GM12878 (cell line): ENCODE data around the gene PDZD2. TPM values are rescaled to one million over a fixed set of nuclear protein-coding genes. Genes with fewer than 3 reads are reported as not detected.

Experiments used
- ATAC-seq: fragments of 200-7000 bp; cut with Tn5 transposase; 3 replicates; pipeline ENCODE4 v1.9.1; 2020; ENCODE audit warnings: mild to moderate bottlenecking, moderate library complexity
- BruUV-seq: library from RNA; stranded (reverse); fragments of 400-500 nt; replicated peaks from 2 replicates; lab custom pipeline; 2021; lab: Mats Ljungman, UMichigan
- CTCF ChIA-PET: fragments of 300-600 bp; sonication (Branson Sonifier 250); formaldehyde crosslinking; extraction: SDS; loops from one replicate; lab custom pipeline; 2021; ENCODE audit warnings: inconsistent platforms; lab: Yijun Ruan, JAX
- POLR2A ChIA-PET: fragments of 350-600 bp; formaldehyde crosslinking; extraction: SDS; loops from one replicate; lab custom pipeline; 2021; ENCODE audit warnings: inconsistent platforms; lab: Charles Lee
- RAD21 ChIA-PET: fragments of 300-600 bp; sonication (Branson Sonifier 250); formaldehyde crosslinking; loops from one replicate; lab custom pipeline; 2023; ENCODE audit warnings: antibody characterized with exemption; ENCODE audit not compliant: unreplicated experiment; lab: Charles Lee
- SMC1A ChIA-PET: fragments of 300-600 bp; sonication (Branson Sonifier 250); formaldehyde crosslinking; loops from one replicate; lab custom pipeline; 2023; ENCODE audit not compliant: unreplicated experiment, uncharacterized antibody; lab: Charles Lee
- DNase-seq: peaks from one replicate; pipeline ENCODE4 v3.0.0-alpha.2; 2011; ENCODE audit warnings: low read depth, low spot score
- FAIRE-seq: peaks from 3 replicates; lab custom pipeline; 2011; peaks lifted over from hg19 to GRCh38; lab: Jason Lieb, UNC
- H2AFZ ChIP-seq: 2 replicates; pipeline ENCODE4 v1.6.0; 2011; ENCODE audit warnings: low read depth, low read length, control low read depth; ENCODE audit not compliant: control insufficient read depth
- H3K27ac ChIP-seq: 2 replicates; pipeline ENCODE4 v1.5.1; 2011; ENCODE audit warnings: control low read depth; ENCODE audit not compliant: control insufficient read depth, insufficient read depth
- H3K27me3 ChIP-seq, 2 experiments: replicated peaks in 1 of 2; 2 replicates each; pipeline versions ENCODE4 v1.6.0 to v1.6.1; 2011; ENCODE audit warnings: low read length in 1 of 2; ENCODE audit not compliant: control insufficient read depth in 2 of 2, insufficient read depth in 2 of 2
- H3K36me3 ChIP-seq, 2 experiments: 2 replicates each; pipeline ENCODE4 v1.5.1; 2011; ENCODE audit warnings: low read length in 1 of 2; ENCODE audit not compliant: control insufficient read depth in 2 of 2, insufficient read depth in 2 of 2
- H3K4me1 ChIP-seq: 2 replicates; pipeline ENCODE4 v1.6.1; 2011; ENCODE audit warnings: mild to moderate bottlenecking, low read length, moderate library complexity, mixed read lengths; ENCODE audit not compliant: control insufficient read depth, insufficient read depth
- H3K4me2 ChIP-seq: 2 replicates; pipeline ENCODE4 v1.6.0; 2011; ENCODE audit warnings: control low read depth; ENCODE audit not compliant: control insufficient read depth, insufficient read depth
- H3K4me3 ChIP-seq: fragments of 200-600 bp; sonication (generic); 2 replicates; pipeline ENCODE4 v1.5.1; 2016
- H3K79me2 ChIP-seq: 2 replicates; pipeline ENCODE4 v1.6.0; 2011; ENCODE audit warnings: low read length; ENCODE audit not compliant: control insufficient read depth, insufficient read depth
- H3K9ac ChIP-seq: 2 replicates; pipeline ENCODE4 v1.8.0; 2011; ENCODE audit warnings: low read length, control low read depth, mixed read lengths; ENCODE audit not compliant: control insufficient read depth, insufficient read depth
- H3K9me3 ChIP-seq: replicated peaks from 3 replicates; pipeline ENCODE4 v1.5.1; 2011; ENCODE audit warnings: mild to moderate bottlenecking, low read length; ENCODE audit not compliant: control insufficient read depth, insufficient read depth
- H4K20me1 ChIP-seq: 2 replicates; pipeline ENCODE4 v1.6.0; 2011; ENCODE audit not compliant: control insufficient read depth, insufficient read depth
- CBX3 ChIP-seq: fragments of 200-600 bp; sonication (generic); IDR thresholded peaks from 2 replicates; pipeline ENCODE4 v1.6.1; 2016; ENCODE audit warnings: low read depth, borderline replicate concordance
- CHD4 ChIP-seq: fragments of 200-600 bp; sonication (generic); IDR thresholded peaks from 2 replicates; pipeline ENCODE4 v1.6.1; 2016; ENCODE audit warnings: mild to moderate bottlenecking
- EGR1 ChIP-seq, 2 experiments: IDR thresholded peaks; 1 replicate in 1 of 2; 2 replicates in 1 of 2; pipeline ENCODE4 v1.6.1; 2011 to 2012; ENCODE audit warnings: low read depth in 2 of 2, low read length in 2 of 2, borderline replicate concordance in 1 of 2, mild to moderate bottlenecking in 1 of 2, moderate library complexity in 1 of 2
- EP300 ChIP-seq, 2 experiments: fragments of 150-350 bp in 1 of 2; IDR thresholded peaks; 2 replicates each; pipeline ENCODE4 v1.6.1; 2011 to 2012; ENCODE audit warnings: low read depth in 2 of 2, low read length in 2 of 2, borderline replicate concordance in 1 of 2, improper control_type of control experiment in 1 of 2, inconsistent platforms in 1 of 2; ENCODE audit not compliant: control insufficient read depth in 1 of 2
- EZH2 ChIP-seq: IDR thresholded peaks from 2 replicates; pipeline ENCODE4 v1.6.1; 2012; ENCODE audit warnings: low read depth, mild to moderate bottlenecking, control low read depth, inconsistent platforms, low read length, borderline replicate concordance; ENCODE audit not compliant: control insufficient read depth
- FOXM1 ChIP-seq: IDR thresholded peaks from 2 replicates; pipeline ENCODE4 v1.6.1; 2012; ENCODE audit warnings: low read depth, mild to moderate bottlenecking, inconsistent platforms, low read length, moderate library complexity
- IRF4 ChIP-seq: IDR thresholded peaks from 2 replicates; pipeline ENCODE4 v1.6.1; 2011; ENCODE audit warnings: low read depth, low read length
- RAD21 ChIP-seq: IDR thresholded peaks from 2 replicates; pipeline ENCODE4 v1.6.1; 2011; ENCODE audit warnings: mild to moderate bottlenecking, low read depth, low read length, moderate library complexity; ENCODE audit not compliant: insufficient read depth
- SMARCA5 ChIP-seq: fragments of 450-650 bp; IDR thresholded peaks from 2 replicates; pipeline ENCODE4 v1.6.1; 2017; ENCODE audit warnings: mild to moderate bottlenecking
- SMC3 ChIP-seq: IDR thresholded peaks from 2 replicates; pipeline ENCODE4 v1.6.1; 2011; ENCODE audit warnings: low read length, improper control_type of control experiment, borderline replicate concordance
- YY1 ChIP-seq: IDR thresholded peaks from 2 replicates; pipeline ENCODE4 v1.6.1; 2011; ENCODE audit warnings: low read depth, mild to moderate bottlenecking, low read length
- ZZZ3 ChIP-seq: IDR thresholded peaks from 2 replicates; pipeline ENCODE4 v1.6.1; 2011; ENCODE audit warnings: low read depth; ENCODE audit not compliant: control insufficient read depth, insufficient read length
- WGBS: methylation state at CpG from one replicate; pipeline ENCODE4 v1.1.6; 2016; ENCODE audit warnings: low lambda C conversion rate; ENCODE audit not compliant: insufficient replicate concordance, insufficient coverage; ENCODE audit errors: missing lambda C conversion rate; 5-methylcytosine and 5-hydroxymethylcytosine counted together
- in situ Hi-C: fragments of 300-500 bp; cut with MboI; formaldehyde crosslinking; loops from 9 replicates; pipeline ENCODE4 v1.14.3; 2018; ENCODE audit warnings: mixed read lengths
- intact Hi-C: fragments of 100-400 bp; cut with micrococcal nuclease; formaldehyde crosslinking; loops from one replicate; pipeline ENCODE4 v1.14.2; 2022; ENCODE audit not compliant: unreplicated experiment
- polyA plus RNA-seq, 11 experiments: library from polyadenylated mRNA; depleted of rRNA in 4 of 11; unstranded in 6 of 11; stranded (reverse) in 5 of 11; fragments of >200 nt; fragmentation: Nextera tagmentation in 4 of 11; fragmentation: Illumina TruSeq in 1 of 11; extraction: Ambion mirVana in 4 of 11; extraction: Trizol in 1 of 11; gene quantifications; 1 replicate in 1 of 11; 2 replicates in 10 of 11; pipeline versions ENCODE4 v1.2.1 to v1.2.3, GENCODE V29; 2011 to 2016; ENCODE audit warnings: inconsistent platforms in 2 of 11, missing spikeins in 2 of 11, low read depth in 1 of 11
- total RNA-seq, 4 experiments: library from RNA; depleted of rRNA in 3 of 4; stranded (reverse); fragments of >200 nt in 3 of 4; fragmentation: Illumina TruSeq in 1 of 4; extraction: Trizol in 1 of 4; gene quantifications; 2 replicates each; pipeline versions ENCODE4 v1.2.1 to v1.2.3, GENCODE V29; 2013 to 2021
- TF ChIP-seq, protein P1 (sequence below): IDR thresholded peaks from 2 replicates; pipeline ENCODE4 v1.6.1; 2011; ENCODE audit warnings: low read depth, low read length, improper control_type of control experiment, borderline replicate concordance
- TF ChIP-seq, protein P2 (sequence below), 3 experiments: IDR thresholded peaks in 2 of 3; conservative IDR thresholded peaks in 1 of 3; 2 replicates each; pipeline ENCODE4 v1.5.1; 2011; ENCODE audit warnings: low read depth in 3 of 3, low read length in 3 of 3, mild to moderate bottlenecking in 3 of 3, control low read depth in 2 of 3, moderate library complexity in 2 of 3, inconsistent platforms in 1 of 3, mixed read lengths in 1 of 3; ENCODE audit not compliant: control insufficient read depth in 2 of 3, insufficient read depth in 1 of 3; ENCODE audit errors: extremely low read depth in 1 of 3

Gene PDZD2
- total and polyA plus RNA-seq, 10 of the 15 experiments (the other 5 are each of a cell fraction or from before 2014, with no cell fraction given): 0.01 to 0.58 (median 0.29) TPM; not detected in 3

DNA sequence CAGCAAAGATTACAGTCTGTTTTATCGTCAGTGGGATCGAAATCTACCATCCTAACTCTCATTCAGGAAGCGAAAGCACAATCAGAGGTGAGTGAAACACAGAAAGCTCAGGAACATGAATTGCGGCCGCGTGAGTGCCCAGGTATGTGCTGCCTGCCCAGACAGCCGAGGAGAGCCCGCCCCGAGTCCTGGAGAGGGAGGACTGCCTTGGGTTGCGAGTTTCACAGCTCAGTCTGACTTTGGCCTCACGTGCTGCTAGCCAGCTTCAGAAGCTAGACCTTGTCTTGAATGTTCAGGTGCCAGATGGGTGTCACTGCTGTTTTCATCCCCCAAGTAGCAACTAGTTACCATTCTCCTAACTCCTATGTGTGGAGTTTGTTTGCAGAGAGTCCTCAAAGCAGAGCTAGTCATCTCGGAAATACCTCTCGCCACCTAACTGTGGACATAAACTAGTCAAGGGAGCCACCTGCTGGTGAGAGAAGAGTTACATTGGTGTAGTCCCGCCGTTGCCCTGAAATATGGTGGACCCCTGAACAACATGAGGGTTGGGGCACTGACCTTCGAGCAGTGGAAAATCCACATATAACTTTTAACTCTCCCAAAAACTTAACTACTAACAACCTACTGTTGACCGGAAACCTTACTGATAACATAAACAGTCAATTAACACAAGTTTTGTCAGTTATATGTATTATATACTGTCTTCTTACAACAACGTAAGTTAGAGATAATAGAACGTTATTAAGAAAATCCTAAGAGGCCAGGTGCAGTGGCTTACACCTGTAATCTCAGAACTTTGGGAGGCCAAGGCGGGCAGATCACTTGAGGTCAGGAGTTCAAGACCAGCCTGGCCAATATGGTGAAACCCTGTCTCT lies 454.2 kb downstream of the PDZD2 start:
- DNase-seq: peak; percentile 17
- POLR2A ChIA-PET: no interaction called here
- no peak overlapping the region for H3K4me3 ChIP-seq

More for the DNA sequence above, 454.2 kb downstream of the PDZD2 start:
- Histone ChIP-seq H3K9ac (no peak overlapping the region), H3K36me3 (no peaks in the 10 kb centered on the region), H3K79me2 (no peaks in the 10 kb centered on the region), H3K4me1 (no peaks in the 10 kb centered on the region), H4K20me1 (no peaks in the 10 kb centered on the region), H3K9me3 (no peaks in the 10 kb centered on the region), H3K27me3 (no peaks in the 10 kb centered on the region), H3K4me2 (no peak overlapping the region), H3K27ac (no peak overlapping the region), H2AFZ (no peak overlapping the region)
- FAIRE-seq (peak; percentile 64), ATAC-seq (peak; percentile 99)
- SMC1A ChIA-PET: interaction anchor here (0.6 to 1.8 kb wide), 14 partner anchors 9 to 809 kb away, joined by 3 to 9 read pairs (median 3); no protein-coding TSS in a partner anchor
- intact Hi-C loops (loop anchor here (1.0 to 5.0 kb wide), 3 partner anchors 234 to 512 kb away; no protein-coding TSS in a partner anchor), in situ Hi-C loops (loop anchor here (5.0 kb wide), 2 partner anchors 271 to 511 kb away; no protein-coding TSS in a partner anchor)
- RAD21 ChIA-PET: interaction anchor here (0.5 to 1.4 kb wide), 15 partner anchors 10 to 861 kb away, joined by 3 to 12 read pairs (median 4); partner anchors contain the start of gene DROSHA
- TF ChIP-seq CBX3 (no peak), EZH2 (no peak), SMARCA5 (0 out of 2 replicates have a peak, but pooled peaks have one; percentile 45), EGR1 (IDR thresholded peaks at IDR 0.05; ENCODE audit: borderline replicate concordance in 1 of 2, low read depth in 2 of 2, low read length in 2 of 2) (no peak), CHD4 (no peak), ZZZ3 (no peak), EP300 (IDR thresholded peaks at IDR 0.05; ENCODE audit: borderline replicate concordance in 1 of 2, control insufficient read depth in 1 of 2, low read depth in 2 of 2, low read length in 2 of 2) (no peak), SMC3 (peak; percentile 73), YY1 (peak; percentile 57), IRF4 (peak; percentile 56; the same call in 1 of the 2 replicates), FOXM1 (no peak), RAD21 (peak; percentile 77)
- TF ChIP-seq, protein P1, sequence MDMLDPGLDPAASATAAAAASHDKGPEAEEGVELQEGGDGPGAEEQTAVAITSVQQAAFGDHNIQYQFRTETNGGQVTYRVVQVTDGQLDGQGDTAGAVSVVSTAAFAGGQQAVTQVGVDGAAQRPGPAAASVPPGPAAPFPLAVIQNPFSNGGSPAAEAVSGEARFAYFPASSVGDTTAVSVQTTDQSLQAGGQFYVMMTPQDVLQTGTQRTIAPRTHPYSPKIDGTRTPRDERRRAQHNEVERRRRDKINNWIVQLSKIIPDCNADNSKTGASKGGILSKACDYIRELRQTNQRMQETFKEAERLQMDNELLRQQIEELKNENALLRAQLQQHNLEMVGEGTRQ: no peak
- TF ChIP-seq, protein P2, sequence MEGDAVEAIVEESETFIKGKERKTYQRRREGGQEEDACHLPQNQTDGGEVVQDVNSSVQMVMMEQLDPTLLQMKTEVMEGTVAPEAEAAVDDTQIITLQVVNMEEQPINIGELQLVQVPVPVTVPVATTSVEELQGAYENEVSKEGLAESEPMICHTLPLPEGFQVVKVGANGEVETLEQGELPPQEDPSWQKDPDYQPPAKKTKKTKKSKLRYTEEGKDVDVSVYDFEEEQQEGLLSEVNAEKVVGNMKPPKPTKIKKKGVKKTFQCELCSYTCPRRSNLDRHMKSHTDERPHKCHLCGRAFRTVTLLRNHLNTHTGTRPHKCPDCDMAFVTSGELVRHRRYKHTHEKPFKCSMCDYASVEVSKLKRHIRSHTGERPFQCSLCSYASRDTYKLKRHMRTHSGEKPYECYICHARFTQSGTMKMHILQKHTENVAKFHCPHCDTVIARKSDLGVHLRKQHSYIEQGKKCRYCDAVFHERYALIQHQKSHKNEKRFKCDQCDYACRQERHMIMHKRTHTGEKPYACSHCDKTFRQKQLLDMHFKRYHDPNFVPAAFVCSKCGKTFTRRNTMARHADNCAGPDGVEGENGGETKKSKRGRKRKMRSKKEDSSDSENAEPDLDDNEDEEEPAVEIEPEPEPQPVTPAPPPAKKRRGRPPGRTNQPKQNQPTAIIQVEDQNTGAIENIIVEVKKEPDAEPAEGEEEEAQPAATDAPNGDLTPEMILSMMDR (IDR thresholded peaks at IDR 0.05 in 2 of 3, conservative IDR thresholded peaks at IDR 0.05 in 1 of 3; ENCODE audit: control insufficient read depth in 2 of 3, extremely low read depth in 1 of 3, insufficient read depth in 1 of 3, low read depth in 3 of 3, low read length in 3 of 3): peak; percentile 67 to 83 (median 75)
- WGBS: 66% methylated on average over 20 of the region's 20 CpGs
- no TSS peak for BruUV-seq
- CTCF ChIA-PET: interaction anchor here (0.6 to 2.4 kb wide), 39 partner anchors 9 to 905 kb away, joined by 3 to 27 read pairs (median 4); no protein-coding TSS in a partner anchor
